HL-60 (cell line): Measurements from ENCODE around the gene BNIP1.

Experiments used
- GABPA ChIP-seq: IDR thresholded peaks from 2 replicates; pipeline ENCODE4 v1.6.1; 2012; ENCODE audit warnings: low read depth
- POLR2AphosphoS5 ChIP-seq: IDR thresholded peaks from 2 replicates; pipeline ENCODE4 v1.6.1; 2012; ENCODE audit warnings: low read depth
- SPI1 ChIP-seq: IDR thresholded peaks from 2 replicates; pipeline ENCODE4 v1.6.1; 2012; ENCODE audit warnings: low read depth, mild to moderate bottlenecking, borderline replicate concordance
- TF ChIP-seq, protein P1 (sequence below): IDR thresholded peaks from one replicate; pipeline ENCODE4 v1.5.1; 2011; ENCODE audit warnings: low read length, control low read depth, inconsistent platforms; ENCODE audit not compliant: insufficient read depth
- TF ChIP-seq, protein P2 (sequence below): IDR thresholded peaks from 2 replicates; pipeline ENCODE4 v1.6.1; 2012; ENCODE audit warnings: low read depth; ENCODE audit not compliant: insufficient replicate concordance

DNA sequence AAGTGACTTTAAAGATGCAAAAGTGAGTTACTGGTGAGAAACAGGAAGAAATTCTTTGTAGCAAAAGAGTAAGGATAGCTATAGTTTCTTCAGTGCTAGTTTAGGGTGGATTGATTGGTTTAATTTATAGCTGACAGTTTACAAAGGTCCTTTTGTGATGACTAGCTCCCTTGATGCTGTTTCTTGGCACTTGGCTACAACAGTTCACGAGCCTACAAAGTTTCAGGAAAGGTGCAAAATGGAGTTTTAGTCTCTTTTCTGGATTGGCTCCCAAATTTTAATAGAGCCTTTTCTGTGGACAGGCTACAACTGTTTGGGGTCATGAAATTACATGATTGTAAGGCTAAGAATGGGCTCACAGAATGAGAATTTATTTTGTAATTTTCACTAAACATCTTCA lies 40.9 kb upstream of the BNIP1 start:
- TF ChIP-seq, protein P1, sequence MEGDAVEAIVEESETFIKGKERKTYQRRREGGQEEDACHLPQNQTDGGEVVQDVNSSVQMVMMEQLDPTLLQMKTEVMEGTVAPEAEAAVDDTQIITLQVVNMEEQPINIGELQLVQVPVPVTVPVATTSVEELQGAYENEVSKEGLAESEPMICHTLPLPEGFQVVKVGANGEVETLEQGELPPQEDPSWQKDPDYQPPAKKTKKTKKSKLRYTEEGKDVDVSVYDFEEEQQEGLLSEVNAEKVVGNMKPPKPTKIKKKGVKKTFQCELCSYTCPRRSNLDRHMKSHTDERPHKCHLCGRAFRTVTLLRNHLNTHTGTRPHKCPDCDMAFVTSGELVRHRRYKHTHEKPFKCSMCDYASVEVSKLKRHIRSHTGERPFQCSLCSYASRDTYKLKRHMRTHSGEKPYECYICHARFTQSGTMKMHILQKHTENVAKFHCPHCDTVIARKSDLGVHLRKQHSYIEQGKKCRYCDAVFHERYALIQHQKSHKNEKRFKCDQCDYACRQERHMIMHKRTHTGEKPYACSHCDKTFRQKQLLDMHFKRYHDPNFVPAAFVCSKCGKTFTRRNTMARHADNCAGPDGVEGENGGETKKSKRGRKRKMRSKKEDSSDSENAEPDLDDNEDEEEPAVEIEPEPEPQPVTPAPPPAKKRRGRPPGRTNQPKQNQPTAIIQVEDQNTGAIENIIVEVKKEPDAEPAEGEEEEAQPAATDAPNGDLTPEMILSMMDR: no peak
- TF ChIP-seq GABPA (no peak), POLR2AphosphoS5 (no peak), SPI1 (no peak)
- TF ChIP-seq, protein P2, sequence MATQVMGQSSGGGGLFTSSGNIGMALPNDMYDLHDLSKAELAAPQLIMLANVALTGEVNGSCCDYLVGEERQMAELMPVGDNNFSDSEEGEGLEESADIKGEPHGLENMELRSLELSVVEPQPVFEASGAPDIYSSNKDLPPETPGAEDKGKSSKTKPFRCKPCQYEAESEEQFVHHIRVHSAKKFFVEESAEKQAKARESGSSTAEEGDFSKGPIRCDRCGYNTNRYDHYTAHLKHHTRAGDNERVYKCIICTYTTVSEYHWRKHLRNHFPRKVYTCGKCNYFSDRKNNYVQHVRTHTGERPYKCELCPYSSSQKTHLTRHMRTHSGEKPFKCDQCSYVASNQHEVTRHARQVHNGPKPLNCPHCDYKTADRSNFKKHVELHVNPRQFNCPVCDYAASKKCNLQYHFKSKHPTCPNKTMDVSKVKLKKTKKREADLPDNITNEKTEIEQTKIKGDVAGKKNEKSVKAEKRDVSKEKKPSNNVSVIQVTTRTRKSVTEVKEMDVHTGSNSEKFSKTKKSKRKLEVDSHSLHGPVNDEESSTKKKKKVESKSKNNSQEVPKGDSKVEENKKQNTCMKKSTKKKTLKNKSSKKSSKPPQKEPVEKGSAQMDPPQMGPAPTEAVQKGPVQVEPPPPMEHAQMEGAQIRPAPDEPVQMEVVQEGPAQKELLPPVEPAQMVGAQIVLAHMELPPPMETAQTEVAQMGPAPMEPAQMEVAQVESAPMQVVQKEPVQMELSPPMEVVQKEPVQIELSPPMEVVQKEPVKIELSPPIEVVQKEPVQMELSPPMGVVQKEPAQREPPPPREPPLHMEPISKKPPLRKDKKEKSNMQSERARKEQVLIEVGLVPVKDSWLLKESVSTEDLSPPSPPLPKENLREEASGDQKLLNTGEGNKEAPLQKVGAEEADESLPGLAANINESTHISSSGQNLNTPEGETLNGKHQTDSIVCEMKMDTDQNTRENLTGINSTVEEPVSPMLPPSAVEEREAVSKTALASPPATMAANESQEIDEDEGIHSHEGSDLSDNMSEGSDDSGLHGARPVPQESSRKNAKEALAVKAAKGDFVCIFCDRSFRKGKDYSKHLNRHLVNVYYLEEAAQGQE: no peak
